GM19099 (cell line): ENCODE measurements around the gene STRN3.

Experiments
- POLR2A ChIP-seq: IDR thresholded peaks from 3 replicates; pipeline ENCODE4 v1.6.1; 2011; ENCODE audit warnings: low read depth; ENCODE audit not compliant: insufficient read length; ENCODE audit errors: extremely low read depth

STRN3 gene

DNA sequence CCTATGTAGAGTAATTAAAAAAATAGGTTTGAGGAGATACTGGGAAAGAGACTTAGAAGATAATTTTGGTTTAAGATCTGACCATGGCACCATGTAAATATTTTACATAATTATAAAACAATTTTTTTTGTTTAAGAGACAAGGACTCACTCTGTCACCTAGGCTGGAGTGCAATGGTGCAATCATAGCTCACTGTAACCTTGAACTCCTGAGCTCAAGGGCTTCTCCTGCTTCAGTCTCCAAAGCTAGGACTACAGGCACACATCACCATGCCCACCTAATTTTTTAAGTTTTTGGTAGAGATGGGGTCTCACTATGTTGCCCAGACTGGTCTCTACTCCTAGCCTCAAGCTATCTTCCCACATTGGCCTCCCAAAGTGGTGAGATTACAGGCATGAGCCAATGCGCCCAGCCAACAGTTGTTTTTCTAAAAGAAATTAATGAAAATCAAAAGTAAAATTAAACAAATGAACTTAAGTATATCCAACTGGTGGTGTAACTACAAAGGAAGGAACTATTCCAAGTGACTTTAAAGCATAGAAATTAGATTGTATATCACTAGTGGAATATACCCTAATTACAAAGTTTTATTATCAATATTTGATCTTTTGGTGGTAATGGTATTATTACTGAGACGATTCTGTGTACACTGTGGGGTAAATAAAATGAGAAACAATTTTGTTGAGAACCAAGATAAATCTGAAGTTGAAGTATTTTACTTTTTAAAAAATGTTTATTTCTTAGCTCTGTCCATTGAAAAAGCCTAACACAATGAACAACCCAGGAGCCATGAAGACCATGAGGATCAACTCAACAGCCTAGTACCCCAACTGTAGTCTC lies 122.7 kb downstream of the STRN3 start:
- TF ChIP-seq POLR2A: no peak

DNA sequence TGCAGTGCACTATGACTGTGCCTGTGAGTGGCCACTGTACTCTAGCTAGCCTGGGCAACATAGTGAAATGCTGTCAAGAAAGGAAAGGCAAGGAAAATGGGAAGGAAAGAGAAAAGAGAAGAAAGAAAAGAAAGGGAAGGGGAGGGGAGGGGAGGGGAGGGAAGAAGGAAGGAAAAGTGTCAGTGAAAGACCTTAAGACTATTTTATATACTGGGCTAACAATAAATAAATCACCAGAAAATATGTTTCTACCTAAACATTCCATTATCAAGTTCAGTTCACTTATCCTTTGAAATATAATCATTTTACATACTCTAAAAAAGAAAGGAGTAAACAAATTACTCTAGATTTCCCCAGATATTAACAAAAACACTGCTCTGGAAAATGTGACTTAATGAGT lies 129.7 kb downstream of the STRN3 start:
- no peak for TF ChIP-seq POLR2A

- TF ChIP-seq POLR2A: no peak
Measured at GRCh38 chr14:30894923-30895515, 131.2 kb downstream of the STRN3 start.

DNA sequence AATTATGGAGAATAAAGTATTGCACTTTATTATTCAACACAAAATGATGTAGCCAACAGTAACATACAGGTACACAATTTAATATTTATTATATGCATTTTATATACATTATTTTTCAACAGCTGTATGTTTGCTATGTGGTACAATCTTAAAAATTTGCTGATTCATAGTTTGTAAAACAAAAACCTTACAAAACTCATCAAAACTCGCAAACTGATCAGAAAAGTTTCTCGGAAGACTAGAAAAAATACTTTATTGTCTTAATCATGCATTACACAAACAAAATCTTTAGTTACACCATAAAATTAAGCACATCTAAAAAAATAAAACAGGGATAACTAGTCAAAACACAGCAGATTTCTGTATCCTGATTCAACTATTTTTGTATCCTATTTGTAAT lies 132.4 kb downstream of the STRN3 start:
- TF ChIP-seq POLR2A: no peak

- TF ChIP-seq POLR2A: no peak
Measured at GRCh38 chr14:30889244-30889594, 137.0 kb downstream of the STRN3 start.

GRCh38 chr14:30888480-30889243 lies 137.5 kb downstream of the STRN3 start:
- TF ChIP-seq POLR2A: no peak

GRCh38 chr14:30885840-30886740 lies 140.1 kb downstream of the STRN3 start:
- no peak for TF ChIP-seq POLR2A

DNA sequence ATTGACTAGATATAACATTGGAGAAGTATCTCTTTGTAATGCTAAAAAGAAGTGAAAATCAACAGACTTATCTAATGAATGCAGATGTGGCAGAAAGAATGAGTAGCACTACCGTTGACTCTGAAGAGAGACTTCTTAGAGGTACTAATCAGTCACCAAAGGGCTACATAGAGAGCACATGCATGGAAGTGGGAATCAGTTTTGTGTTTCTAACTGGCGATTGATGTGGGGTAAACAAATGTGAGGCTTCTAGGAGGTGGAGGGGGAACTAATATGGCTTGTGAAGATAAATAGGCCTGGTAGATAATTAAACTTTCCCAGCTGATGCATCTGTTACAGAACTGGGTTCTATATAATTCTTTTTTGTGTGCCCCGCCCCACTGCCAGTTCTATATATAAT lies 141.3 kb downstream of the STRN3 start:
- TF ChIP-seq POLR2A: no peak

DNA sequence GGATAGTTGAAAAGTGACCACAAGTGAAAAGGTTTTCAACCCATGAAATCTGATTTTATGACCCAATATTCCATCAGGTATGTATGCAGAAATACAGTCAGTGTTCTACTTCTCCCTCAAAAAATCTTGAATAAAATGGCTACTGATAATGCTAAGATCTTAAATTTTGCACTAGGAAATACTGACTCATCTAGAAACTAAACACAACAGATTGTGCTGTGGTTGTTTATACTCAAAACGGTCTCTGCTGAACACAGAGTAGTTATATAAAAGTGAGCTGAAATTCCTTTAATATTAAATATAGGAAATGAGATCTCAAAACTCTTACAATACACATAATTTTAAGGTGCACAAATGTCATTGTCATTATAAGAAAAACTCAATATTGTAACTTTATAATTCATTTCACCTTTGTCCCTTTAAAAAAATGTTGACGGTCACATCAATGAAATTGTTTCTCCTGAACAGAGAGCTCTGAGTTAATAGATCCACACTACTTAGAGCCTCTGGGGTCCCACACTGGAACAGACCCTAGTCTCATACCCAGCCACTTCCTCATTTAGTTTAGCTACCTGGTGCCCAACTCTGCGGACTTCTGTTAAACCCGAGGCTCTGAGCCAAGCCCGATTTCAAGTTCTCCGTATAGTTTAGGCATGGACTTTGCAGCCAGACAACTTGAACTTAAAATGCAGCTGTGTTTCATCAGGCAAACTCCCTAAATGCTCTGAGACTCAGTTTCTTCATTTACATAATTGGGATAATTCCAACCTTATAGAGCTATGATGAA lies 142.5 kb downstream of the STRN3 start:
- TF ChIP-seq POLR2A: no peak

DNA sequence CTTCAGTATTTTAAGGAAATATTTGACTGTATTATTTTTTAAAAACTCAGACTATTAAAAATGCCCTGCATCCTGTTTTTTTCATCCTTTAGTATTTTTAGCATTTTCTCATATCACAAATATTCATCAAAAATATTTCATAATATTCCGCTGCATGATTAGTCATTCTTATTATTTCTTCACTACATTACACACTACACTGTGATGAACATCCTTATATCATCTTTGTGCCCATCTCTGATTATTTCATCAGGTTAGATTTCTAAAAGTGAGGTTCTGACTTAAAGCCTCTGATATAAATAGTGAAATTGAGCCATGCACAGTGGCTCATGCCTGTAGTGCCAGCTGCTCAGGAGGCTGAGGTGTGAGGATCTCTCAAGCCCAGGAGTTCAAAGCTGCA lies 143.7 kb downstream of the STRN3 start:
- TF ChIP-seq POLR2A: no peak

- TF ChIP-seq POLR2A: no peak
Measured at GRCh38 chr14:30876692-30877091, 149.5 kb downstream of the STRN3 start.

GRCh38 chr14:30875788-30876053 lies 150.5 kb downstream of the STRN3 start:
- no peak for TF ChIP-seq POLR2A

DNA sequence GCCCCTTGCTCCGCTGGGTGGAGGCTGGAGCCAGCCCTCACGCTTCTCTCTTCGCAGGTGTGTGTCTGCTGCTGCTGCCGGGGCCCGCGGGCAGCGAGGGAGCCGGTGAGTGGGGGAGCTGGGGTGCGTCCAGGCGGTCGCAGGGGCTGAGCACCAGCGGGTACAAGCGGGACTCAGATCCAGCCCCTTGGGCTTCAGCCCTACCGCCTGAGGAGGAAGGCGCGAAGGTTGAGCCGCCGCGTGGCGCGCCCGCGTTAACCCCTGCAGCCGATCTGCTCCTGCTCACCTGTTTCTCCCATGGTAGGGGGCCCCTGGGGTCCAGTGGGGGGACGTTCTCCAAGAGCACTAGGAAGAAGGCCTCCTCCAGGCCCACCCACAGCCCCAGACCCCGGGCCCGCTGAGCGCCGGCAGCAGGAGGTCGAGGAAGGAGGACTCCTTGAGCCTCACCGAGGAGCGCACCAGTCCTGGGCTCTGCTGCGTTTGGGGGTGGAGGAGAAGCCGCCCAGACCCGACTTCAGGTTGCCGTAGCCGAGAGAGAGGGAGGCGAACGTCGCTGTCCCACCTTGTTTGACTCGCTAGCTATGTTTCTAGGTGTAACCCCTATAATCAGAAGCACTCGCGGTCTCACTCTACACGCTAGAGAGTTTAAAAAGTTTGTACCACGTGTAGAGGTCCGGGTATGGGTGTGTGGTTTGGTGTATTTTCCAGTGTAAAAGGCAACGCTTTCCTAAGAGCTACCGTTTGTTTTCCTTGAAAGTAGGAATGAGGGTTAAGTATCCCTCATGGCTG lies 151.0 kb downstream of the STRN3 start:
- no peak for TF ChIP-seq POLR2A
